ENCODE data around the gene NFIC.
A peak's percentile ranks its signal among the peaks of the same experiment; 100 is the strongest.

The NFIC gene

DNA sequence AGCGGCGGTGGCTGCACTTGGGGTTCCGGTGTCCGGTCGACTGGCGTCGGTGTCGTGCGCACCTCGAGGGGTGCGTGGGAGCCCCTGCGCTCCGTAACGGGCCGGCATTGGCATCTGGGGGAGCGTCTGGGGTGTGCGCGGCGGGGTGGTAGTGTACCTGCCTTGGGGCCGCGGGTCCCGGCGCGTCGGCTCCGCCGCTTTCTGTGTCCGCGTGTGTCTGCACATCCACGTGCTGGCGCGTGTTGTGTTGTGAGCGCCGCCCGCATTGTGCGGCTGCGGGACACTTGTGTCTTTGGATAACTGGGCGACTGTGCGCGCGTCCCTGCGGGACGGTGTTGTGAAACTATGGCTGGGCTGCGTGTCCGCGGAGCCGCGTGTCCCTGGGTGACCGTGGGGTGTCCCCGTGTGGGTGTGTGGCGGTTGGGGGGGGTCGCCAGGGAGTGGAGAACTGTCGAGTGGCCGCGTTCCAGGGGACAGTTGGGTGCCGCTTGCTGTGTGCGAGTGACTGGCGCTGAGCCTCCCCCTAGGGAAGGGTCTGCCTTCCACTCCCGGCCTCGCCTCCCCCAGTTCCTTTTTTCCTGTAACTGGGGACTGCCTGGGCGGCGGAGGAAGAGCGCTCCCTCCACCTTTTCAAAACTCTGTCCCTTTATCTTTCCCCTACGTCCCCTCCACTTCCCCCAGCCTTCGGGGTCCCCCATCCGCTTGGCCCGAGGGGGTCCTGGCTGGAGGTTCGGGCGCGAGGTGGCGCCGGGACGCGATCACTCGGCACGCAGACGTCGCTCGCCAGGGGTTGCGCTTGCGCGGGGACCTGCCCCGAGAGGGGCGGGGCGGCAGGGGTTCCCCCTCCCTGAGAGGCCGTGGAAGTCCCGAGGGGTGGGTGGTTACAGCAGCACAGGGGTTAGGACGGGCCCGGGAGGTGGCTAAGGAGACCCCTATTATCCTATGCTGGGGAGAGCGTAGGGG, 5.7 kb upstream of the NFIC start:
- DNase-seq (ENCODE audit: low read depth), result no peak
- peak overlapping the region; percentile 69 for H3K4me3 ChIP-seq (replicated peaks; ENCODE audit: low read depth, low read length)
- TF ChIP-seq, protein P1, sequence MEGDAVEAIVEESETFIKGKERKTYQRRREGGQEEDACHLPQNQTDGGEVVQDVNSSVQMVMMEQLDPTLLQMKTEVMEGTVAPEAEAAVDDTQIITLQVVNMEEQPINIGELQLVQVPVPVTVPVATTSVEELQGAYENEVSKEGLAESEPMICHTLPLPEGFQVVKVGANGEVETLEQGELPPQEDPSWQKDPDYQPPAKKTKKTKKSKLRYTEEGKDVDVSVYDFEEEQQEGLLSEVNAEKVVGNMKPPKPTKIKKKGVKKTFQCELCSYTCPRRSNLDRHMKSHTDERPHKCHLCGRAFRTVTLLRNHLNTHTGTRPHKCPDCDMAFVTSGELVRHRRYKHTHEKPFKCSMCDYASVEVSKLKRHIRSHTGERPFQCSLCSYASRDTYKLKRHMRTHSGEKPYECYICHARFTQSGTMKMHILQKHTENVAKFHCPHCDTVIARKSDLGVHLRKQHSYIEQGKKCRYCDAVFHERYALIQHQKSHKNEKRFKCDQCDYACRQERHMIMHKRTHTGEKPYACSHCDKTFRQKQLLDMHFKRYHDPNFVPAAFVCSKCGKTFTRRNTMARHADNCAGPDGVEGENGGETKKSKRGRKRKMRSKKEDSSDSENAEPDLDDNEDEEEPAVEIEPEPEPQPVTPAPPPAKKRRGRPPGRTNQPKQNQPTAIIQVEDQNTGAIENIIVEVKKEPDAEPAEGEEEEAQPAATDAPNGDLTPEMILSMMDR (IDR thresholded peaks at IDR 0.05; ENCODE audit: low read length, missing control alignments), result no peak

- TF ChIP-seq, protein P1 (IDR thresholded peaks at IDR 0.05; ENCODE audit: low read length, missing control alignments), result no peak
- DNase-seq (ENCODE audit: low read depth), result no peak
- peak overlapping the region; percentile 69 for H3K4me3 ChIP-seq (replicated peaks; ENCODE audit: low read depth, low read length)
Observed at GRCh38 chr19:3361384-3362216, 4.8 kb upstream of the NFIC start.

GRCh38 chr19:3362217-3362906, 4.0 kb upstream of the NFIC start:
- no peak for DNase-seq (ENCODE audit: low read depth)
- no peak overlapping the region for H3K4me3 ChIP-seq (replicated peaks; ENCODE audit: low read depth, low read length)
- TF ChIP-seq, protein P1 (IDR thresholded peaks at IDR 0.05; ENCODE audit: low read length, missing control alignments), result no peak

GRCh38 chr19:3363841-3364500, 2.4 kb upstream of the NFIC start:
- H3K4me3 ChIP-seq (replicated peaks; ENCODE audit: low read depth, low read length), result no peak overlapping the region
- DNase-seq (ENCODE audit: low read depth), result no peak
- TF ChIP-seq, protein P1 (IDR thresholded peaks at IDR 0.05; ENCODE audit: low read length, missing control alignments), result no peak

GRCh38 chr19:3364501-3364858, 1.9 kb upstream of the NFIC start:
- DNase-seq (ENCODE audit: low read depth), result no peak
- no peak overlapping the region for H3K4me3 ChIP-seq (replicated peaks; ENCODE audit: low read depth, low read length)

More at GRCh38 chr19:3364501-3364858, 1.9 kb upstream of the NFIC start:
- TF ChIP-seq, protein P1 (IDR thresholded peaks at IDR 0.05; ENCODE audit: low read length, missing control alignments), result no peak

Data from fibroblast of pulmonary artery (primary cell).